Heart left ventricle (tissue), 13 donors: Measurements from ENCODE around the gene STBD1.

ENCODE experiments used
- POLR2A ChIP-seq, 2 donors: fragments of 450-650 bp; IDR thresholded peaks; one replicate each; pipeline ENCODE4 v1.6.1; 2017; ENCODE audit warnings: antibody characterized with exemption in 2 of 2, mild to moderate bottlenecking in 2 of 2, moderate library complexity in 2 of 2
- TF ChIP-seq, protein P1 (sequence below), 12 donors: fragments of 200-600 bp; sonication (generic) in 4 of 12; IDR thresholded peaks; one replicate each; pipeline versions ENCODE4 v1.5.0 to v1.8.0; 2018 to 2022; ENCODE audit warnings: antibody characterized with exemption in 12 of 12, mild to moderate bottlenecking in 5 of 12
- donor health status: ischemic (EF 13 %, LVEDD 7.1; RV severe dilation, severe dysfunction).
- donor health status: DM: no; HTN: yes; CAD: no.
- donor health status: DM: no; HTN: no; CAD: no.
- donor health status: ischemic (EF 25% LVEDD 6.9; RV normal size, moderate dysfunction).
- donor health status: ischemic (EF 25% LVEDD 5.7; RV mildly dilated, moderate dysfunction).
- donor health status: ischemic (EF 35%, LVEDD 5.7; RV mildly dilated, moderate dysfunction).
- donor health status: nonischemic (EF 11% LVEDD 7.7; RV severe dilation, severe dysfunction).
- donor health status: DM: yes; HTN: yes; CAD: no.
- donor health status: PGD.
- donor health status: ischemic (EF 29% LVEDD 5.4; RV normal size, mild dysfunction).
- donor health status: nonischemic (EF 23%, LVEDD 6.1; RV moderate dilation, normal function).

DNA sequence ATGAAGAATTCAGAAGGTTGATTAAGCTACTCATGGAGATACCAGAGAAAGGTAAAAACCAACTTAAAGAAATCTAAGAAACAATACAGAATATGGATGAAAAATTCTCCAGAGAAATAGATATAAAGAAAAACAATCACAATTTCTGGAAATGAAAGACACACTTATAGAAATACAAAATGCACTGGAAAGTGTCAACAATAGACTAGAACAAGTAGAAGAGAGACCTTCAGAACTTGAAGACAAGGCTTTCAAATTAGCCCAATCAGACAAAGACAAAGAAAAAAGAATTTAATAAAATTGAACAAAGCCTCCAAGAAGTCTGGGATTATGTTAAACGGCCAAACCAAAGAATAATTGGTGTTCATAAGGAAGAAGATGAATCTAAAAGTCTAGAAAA, 9.6 kb downstream of the STBD1 start:
- TF ChIP-seq, protein P1, sequence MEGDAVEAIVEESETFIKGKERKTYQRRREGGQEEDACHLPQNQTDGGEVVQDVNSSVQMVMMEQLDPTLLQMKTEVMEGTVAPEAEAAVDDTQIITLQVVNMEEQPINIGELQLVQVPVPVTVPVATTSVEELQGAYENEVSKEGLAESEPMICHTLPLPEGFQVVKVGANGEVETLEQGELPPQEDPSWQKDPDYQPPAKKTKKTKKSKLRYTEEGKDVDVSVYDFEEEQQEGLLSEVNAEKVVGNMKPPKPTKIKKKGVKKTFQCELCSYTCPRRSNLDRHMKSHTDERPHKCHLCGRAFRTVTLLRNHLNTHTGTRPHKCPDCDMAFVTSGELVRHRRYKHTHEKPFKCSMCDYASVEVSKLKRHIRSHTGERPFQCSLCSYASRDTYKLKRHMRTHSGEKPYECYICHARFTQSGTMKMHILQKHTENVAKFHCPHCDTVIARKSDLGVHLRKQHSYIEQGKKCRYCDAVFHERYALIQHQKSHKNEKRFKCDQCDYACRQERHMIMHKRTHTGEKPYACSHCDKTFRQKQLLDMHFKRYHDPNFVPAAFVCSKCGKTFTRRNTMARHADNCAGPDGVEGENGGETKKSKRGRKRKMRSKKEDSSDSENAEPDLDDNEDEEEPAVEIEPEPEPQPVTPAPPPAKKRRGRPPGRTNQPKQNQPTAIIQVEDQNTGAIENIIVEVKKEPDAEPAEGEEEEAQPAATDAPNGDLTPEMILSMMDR (IDR thresholded peaks at IDR 0.05), result no peak
- no peak for TF ChIP-seq POLR2A (IDR thresholded peaks at IDR 0.05)
